NCI-H1417 (cell line): ENCODE results near the gene PAX4.
A peak's percentile ranks its signal among the peaks of the same experiment; 100 is the strongest.
"Not testable (repeated sequence)": the region's sequence is repeated elsewhere in the genome, so short reads cannot be mapped to it uniquely, and the experiment has no call there.

Experiments
- DNase-seq, 3 experiments: peaks; one replicate each; lab custom pipeline; 2025; lab: John Stamatoyannopoulos, UW

The PAX4 gene

GRCh38 chr7:127585044-127585953 lies 32.6 kb downstream of the PAX4 start, which contains the start of gene GCC1:
Gene GCC1 (minus strand): TSS chr7:127585596. CDS start chr7:127585182, 414 bp downstream.
- DNase-seq, result peak; percentile 92 to 96 (median 94)

DNA sequence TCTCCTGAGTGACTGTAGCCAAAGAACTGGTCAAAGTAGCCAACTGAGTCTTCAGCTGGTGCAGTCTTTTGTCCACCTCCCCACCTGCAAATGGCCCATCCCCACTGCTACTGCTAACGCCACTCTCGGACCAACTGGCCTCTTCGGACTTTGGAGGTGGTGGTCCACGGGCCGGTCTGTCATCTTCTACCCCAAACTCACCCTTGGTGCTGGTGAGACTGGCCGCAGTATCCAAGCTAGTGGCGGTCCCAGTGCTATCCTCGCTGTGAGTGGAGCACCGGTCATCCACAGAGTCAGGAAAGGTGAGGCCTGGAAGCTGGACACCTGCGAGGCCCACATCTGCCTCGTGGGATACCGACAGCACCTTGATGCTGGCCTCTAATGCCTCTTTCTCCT lies 33.3 kb downstream of the PAX4 start:
- DNase-seq, result no peak

- no peak for DNase-seq
These were observed 35.6 kb downstream of the PAX4 start for GRCh38 chr7:127582361-127582760.

GRCh38 chr7:127581716-127582115 lies 36.2 kb downstream of the PAX4 start:
- DNase-seq, result no peak

DNA sequence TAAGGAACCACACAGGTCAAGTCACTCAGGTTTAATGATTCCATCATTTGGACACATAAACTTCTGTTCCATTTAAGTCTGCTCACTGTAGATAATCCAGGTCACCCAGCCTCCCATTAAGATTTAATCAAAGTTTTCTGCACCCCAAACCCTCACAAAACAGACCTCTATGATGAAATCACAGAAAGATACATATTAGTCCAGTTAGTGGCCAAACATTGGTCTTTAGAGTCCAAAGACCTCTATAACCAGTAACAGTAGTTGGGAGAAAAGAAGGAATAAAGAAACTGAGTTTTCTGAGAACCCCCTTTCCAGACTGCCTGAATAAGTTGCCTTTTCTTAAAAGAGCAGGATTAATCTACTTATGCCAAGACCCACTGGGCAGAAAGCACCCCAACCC lies 37.3 kb downstream of the PAX4 start:
- no peak for DNase-seq

GRCh38 chr7:127578711-127579275 lies 39.1 kb downstream of the PAX4 start:
- no peak for DNase-seq

- DNase-seq, result peak in 1 of 3 experiments; percentile 33
These were observed 39.8 kb downstream of the PAX4 start for GRCh38 chr7:127578036-127578684.

GRCh38 chr7:127571741-127572505 lies 46.0 kb downstream of the PAX4 start:
- DNase-seq, result no peak

GRCh38 chr7:127568034-127568433 lies 49.9 kb downstream of the PAX4 start:
- DNase-seq, result not testable (repeated sequence)

- DNase-seq, result peak in 1 of 3 experiments; percentile 36
These were observed 51.7 kb downstream of the PAX4 start for GRCh38 chr7:127566242-127566641.
